NCI-H1694 treated with DMSO at 0.1 percent for 48 hours (cell line): ENCODE measurements around the gene IKBKG.
A peak's percentile ranks its signal among the peaks of the same experiment; 100 is the strongest.
"Not testable (repeated sequence)": the region's sequence is repeated elsewhere in the genome, so short reads cannot be mapped to it uniquely, and the experiment has no call there.

Experiments
- DNase-seq: peaks from one replicate; lab custom pipeline; 2025; lab: John Stamatoyannopoulos, UW

IKBKG gene

DNA sequence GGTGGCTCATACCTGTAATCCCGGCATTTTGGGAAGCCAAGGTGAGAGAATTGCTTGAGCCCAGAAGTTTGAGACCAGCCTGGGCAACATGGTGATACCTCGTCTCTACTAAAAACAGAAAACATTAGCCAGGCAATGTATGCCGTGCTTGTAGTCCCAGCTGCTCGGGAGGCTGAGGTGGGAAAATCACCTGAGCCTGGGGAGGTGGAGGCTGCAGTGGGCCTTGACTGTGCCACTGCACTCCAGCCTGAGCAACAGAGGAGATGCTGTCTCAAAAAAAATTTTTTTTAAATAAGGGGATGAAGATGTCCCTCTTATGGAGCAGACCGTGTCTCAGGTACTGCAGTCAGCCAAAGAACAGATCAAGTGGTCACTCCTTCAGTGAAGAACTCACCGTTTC is 58.1 kb downstream of the IKBKG start:
- DNase-seq, result no peak

DNA sequence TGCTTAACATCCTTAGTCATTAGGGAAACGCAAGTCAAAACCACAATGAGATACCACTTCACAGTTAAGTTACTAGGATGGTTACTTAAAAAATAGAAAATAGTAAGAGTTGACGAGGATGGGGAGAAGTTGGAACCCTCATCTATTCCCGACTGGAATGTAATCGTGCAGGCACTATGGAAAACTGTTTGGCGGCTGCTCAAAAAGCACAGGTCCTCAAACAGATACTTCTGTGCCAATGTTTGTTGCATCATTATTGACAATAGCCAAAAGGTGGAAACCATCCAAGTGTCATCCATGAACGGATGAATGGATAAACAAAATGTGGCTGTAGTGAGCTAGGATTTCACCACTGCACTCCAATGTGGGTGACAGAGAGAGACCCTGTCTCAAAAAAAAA is 60.0 kb downstream of the IKBKG start:
- peak; percentile 17 for DNase-seq

- DNase-seq, result not testable (repeated sequence)
Observed at GRCh38 chrX:154607976-154608375, 60.6 kb downstream of the IKBKG start.

- not testable (repeated sequence) for DNase-seq
Observed at GRCh38 chrX:154608823-154609222, 61.4 kb downstream of the IKBKG start.

- not testable (repeated sequence) for DNase-seq
Observed at GRCh38 chrX:154611146-154611545, 63.7 kb downstream of the IKBKG start.

GRCh38 chrX:154613586-154613985 is 66.2 kb downstream of the IKBKG start:
- DNase-seq, result not testable (repeated sequence)
